ENCODE results near the gene AIF1.

The AIF1 gene

GRCh38 chr6:31642798-31643570, 27.9 kb downstream of the AIF1 start:
- no peak for DNase-seq (ENCODE audit: low spot score)

GRCh38 chr6:31643818-31644454, 28.9 kb downstream of the AIF1 start:
- no peak for DNase-seq (ENCODE audit: low spot score)

- no peak for DNase-seq (ENCODE audit: low spot score)
These were observed 30.3 kb downstream of the AIF1 start for GRCh38 chr6:31645325-31645724.

GRCh38 chr6:31651602-31652191, 36.7 kb downstream of the AIF1 start:
- DNase-seq (ENCODE audit: low spot score): no peak

- no peak for DNase-seq (ENCODE audit: low spot score)
These were observed 38.1 kb downstream of the AIF1 start for GRCh38 chr6:31652925-31653724.

- DNase-seq (ENCODE audit: low spot score): no peak
These were observed 39.7 kb downstream of the AIF1 start for GRCh38 chr6:31654574-31655348.

GRCh38 chr6:31655349-31656237, 40.6 kb downstream of the AIF1 start, which contains the start of gene APOM:
Gene APOM (plus strand): TSS chr6:31655894. CDS start chr6:31655967, 73 bp downstream.
- DNase-seq (ENCODE audit: low spot score): no peak

GRCh38 chr6:31657406-31658157, 42.5 kb downstream of the AIF1 start:
- DNase-seq (ENCODE audit: low spot score): peak; percentile 22

GRCh38 chr6:31658158-31658688, 43.2 kb downstream of the AIF1 start:
- DNase-seq (ENCODE audit: low spot score): no peak

- no peak for DNase-seq (ENCODE audit: low spot score)
These were observed 44.1 kb downstream of the AIF1 start for GRCh38 chr6:31658983-31659648.

GRCh38 chr6:31659649-31660380, 44.8 kb downstream of the AIF1 start:
- DNase-seq (ENCODE audit: low spot score): peak; percentile 67

GRCh38 chr6:31660381-31661261, 45.6 kb downstream of the AIF1 start, which contains the start of gene C6orf47:
Gene C6orf47 (minus strand): TSS chr6:31660778. CDS start chr6:31659947, 831 bp downstream.
- DNase-seq (ENCODE audit: low spot score): peak; percentile 71

GRCh38 chr6:31661262-31662123, 46.5 kb downstream of the AIF1 start:
- DNase-seq (ENCODE audit: low spot score): no peak

- DNase-seq (ENCODE audit: low spot score): no peak
These were observed 47.2 kb downstream of the AIF1 start for GRCh38 chr6:31662124-31662723.

GRCh38 chr6:31663126-31663960, 48.3 kb downstream of the AIF1 start:
- no peak for DNase-seq (ENCODE audit: low spot score)
